DND-41 (cell line): Measurements from ENCODE around the gene ATF2.
A peak's percentile ranks its signal among the peaks of the same experiment; 100 is the strongest.

Experiments used
- ATAC-seq: fragments of 200-7000 bp; cut with Tn5 transposase; 3 replicates; pipeline ENCODE4 v1.9.1; 2021; ENCODE audit warnings: low read depth; ENCODE audit not compliant: insufficient read depth
- DNase-seq: peaks from one replicate; pipeline ENCODE4 v3.0.0-alpha.2; 2020
- H2AFZ ChIP-seq: 2 replicates; pipeline ENCODE4 v1.6.0; 2012; ENCODE audit warnings: low read depth, low read length
- H3K27ac ChIP-seq: 2 replicates; pipeline ENCODE4 v1.5.1; 2012; ENCODE audit warnings: low read length, inconsistent platforms
- H3K27me3 ChIP-seq: fragments of 200-600 bp; sonication (generic); 2 replicates; pipeline ENCODE4 v1.6.0; 2012; ENCODE audit warnings: low read length, mild to moderate bottlenecking, inconsistent platforms; ENCODE audit not compliant: insufficient read depth, poor library complexity
- H3K36me3 ChIP-seq: 2 replicates; pipeline ENCODE4 v1.5.1; 2012; ENCODE audit warnings: low read length, inconsistent platforms; ENCODE audit not compliant: insufficient read depth
- H3K4me1 ChIP-seq: 2 replicates; pipeline ENCODE4 v1.5.1; 2012; ENCODE audit warnings: mild to moderate bottlenecking, low read length; ENCODE audit not compliant: insufficient read depth
- H3K4me2 ChIP-seq: 2 replicates; pipeline ENCODE4 v1.6.0; 2012; ENCODE audit warnings: mild to moderate bottlenecking, moderate library complexity, low read length, inconsistent platforms; ENCODE audit not compliant: insufficient read depth
- H3K4me3 ChIP-seq, 2 experiments: fragments of 200-600 bp in 1 of 2; shearing (Covaris generic) in 1 of 2; 2 replicates each; pipeline ENCODE4 v1.5.1; 2012 to 2016; ENCODE audit warnings: inconsistent platforms in 2 of 2, low read length in 2 of 2, mild to moderate bottlenecking in 2 of 2, low read depth in 1 of 2, moderate library complexity in 1 of 2
- H3K79me2 ChIP-seq: 2 replicates; pipeline ENCODE4 v1.6.0; 2012; ENCODE audit warnings: low read length, inconsistent platforms; ENCODE audit not compliant: insufficient read depth
- H3K9ac ChIP-seq: 2 replicates; pipeline ENCODE4 v1.6.0; 2012; ENCODE audit warnings: low read depth, mild to moderate bottlenecking, inconsistent platforms, low read length, moderate library complexity
- H3K9me3 ChIP-seq: 2 replicates; pipeline ENCODE4 v1.5.1; 2012; ENCODE audit warnings: low read length, moderate library complexity, mild to moderate bottlenecking, inconsistent platforms; ENCODE audit not compliant: insufficient read depth, severe bottlenecking
- H4K20me1 ChIP-seq: 2 replicates; pipeline ENCODE4 v1.6.0; 2012; ENCODE audit warnings: low read length; ENCODE audit not compliant: insufficient read depth
- EZH2 ChIP-seq: IDR thresholded peaks from 3 replicates; pipeline ENCODE4 v1.6.1; 2012; ENCODE audit warnings: borderline replicate concordance, low read depth, mild to moderate bottlenecking, moderate library complexity, low read length, inconsistent platforms; ENCODE audit not compliant: severe bottlenecking
- TF ChIP-seq, protein P1 (sequence below): IDR thresholded peaks from 2 replicates; pipeline ENCODE4 v1.5.1; 2012; ENCODE audit warnings: borderline replicate concordance, low read length, moderate library complexity, mild to moderate bottlenecking; ENCODE audit not compliant: poor library complexity, severe bottlenecking; ENCODE audit errors: extremely low read depth

The ATF2 gene

DNA sequence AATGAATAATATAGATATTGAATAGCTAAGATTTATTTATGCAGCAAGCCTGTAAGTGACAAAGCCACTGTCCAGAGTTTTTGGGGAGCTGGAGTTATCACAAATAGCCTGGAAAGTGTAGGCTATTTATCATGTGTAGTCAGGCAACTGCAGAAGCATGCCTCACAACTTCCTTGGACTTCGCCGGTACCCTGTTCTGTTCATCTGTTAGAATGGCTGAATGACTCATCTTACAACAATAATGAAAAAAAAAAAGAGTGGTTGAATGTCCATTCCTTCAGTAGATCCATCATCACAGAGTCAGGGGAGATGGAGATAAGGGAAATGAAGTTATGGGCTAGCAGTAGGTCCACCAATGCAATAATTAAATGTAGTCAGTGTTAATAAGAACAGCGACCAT is 37.5 kb upstream of the ATF2 start:
- TF ChIP-seq, protein P1, sequence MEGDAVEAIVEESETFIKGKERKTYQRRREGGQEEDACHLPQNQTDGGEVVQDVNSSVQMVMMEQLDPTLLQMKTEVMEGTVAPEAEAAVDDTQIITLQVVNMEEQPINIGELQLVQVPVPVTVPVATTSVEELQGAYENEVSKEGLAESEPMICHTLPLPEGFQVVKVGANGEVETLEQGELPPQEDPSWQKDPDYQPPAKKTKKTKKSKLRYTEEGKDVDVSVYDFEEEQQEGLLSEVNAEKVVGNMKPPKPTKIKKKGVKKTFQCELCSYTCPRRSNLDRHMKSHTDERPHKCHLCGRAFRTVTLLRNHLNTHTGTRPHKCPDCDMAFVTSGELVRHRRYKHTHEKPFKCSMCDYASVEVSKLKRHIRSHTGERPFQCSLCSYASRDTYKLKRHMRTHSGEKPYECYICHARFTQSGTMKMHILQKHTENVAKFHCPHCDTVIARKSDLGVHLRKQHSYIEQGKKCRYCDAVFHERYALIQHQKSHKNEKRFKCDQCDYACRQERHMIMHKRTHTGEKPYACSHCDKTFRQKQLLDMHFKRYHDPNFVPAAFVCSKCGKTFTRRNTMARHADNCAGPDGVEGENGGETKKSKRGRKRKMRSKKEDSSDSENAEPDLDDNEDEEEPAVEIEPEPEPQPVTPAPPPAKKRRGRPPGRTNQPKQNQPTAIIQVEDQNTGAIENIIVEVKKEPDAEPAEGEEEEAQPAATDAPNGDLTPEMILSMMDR = no peak
- no peak for TF ChIP-seq EZH2
- H3K9me3 ChIP-seq = no peaks in the 10 kb centered on the region
- no peak overlapping the region for H3K9ac ChIP-seq
- no peaks in the 10 kb centered on the region for H3K36me3 ChIP-seq
- H2AFZ ChIP-seq = no peak overlapping the region
- ATAC-seq = no peak
- no peak overlapping the region for H3K4me2 ChIP-seq
- H3K27me3 ChIP-seq = peaks cover 12% of the 10 kb centered on the region
- no peak overlapping the region for H3K27ac ChIP-seq
- H3K4me3 ChIP-seq = no peak overlapping the region
- H4K20me1 ChIP-seq = no peaks in the 10 kb centered on the region
- no peaks in the 10 kb centered on the region for H3K79me2 ChIP-seq
- H3K4me1 ChIP-seq = no peaks in the 10 kb centered on the region
- DNase-seq = no peak

DNA sequence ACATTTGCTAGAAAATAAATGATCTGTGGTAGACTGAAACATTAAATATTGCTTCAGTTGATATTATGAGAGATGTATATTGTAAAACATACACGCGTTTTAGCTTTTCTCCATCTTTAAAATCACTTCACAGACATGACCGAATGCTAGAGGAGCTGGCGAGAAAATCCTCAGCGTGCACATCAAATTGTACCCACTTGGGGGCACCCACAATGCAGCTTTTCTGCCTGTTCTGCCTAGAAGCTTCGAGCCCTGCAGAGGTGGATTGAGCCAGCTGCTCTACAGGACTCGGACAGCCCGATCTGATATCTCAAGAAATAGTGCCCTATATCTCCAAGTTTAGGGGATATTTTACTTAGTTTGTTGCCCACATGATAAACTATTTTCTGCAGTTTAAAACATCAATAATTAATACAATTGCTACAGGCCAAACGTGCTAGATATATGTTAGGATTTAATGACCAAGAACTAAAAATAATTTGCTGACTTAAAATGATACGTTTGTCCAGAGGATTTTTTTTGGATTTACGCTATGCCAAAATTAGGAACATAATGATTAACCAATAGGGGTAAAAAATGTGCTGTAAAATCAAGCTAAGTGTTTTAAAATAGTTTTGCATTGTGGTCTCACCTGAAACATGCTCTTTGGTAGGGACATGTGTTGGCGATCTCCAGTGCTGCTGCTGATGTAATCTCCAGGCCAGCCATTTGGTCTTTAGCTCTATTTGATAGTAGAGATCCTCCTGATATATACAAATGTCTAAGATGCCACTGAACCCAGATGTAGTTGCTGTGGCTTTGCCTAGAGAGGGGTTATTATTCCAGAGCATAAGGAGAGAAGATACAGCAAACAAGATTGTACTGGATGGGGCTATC is 35.9 kb upstream of the ATF2 start:
- peak; percentile 38 for DNase-seq

DNA sequence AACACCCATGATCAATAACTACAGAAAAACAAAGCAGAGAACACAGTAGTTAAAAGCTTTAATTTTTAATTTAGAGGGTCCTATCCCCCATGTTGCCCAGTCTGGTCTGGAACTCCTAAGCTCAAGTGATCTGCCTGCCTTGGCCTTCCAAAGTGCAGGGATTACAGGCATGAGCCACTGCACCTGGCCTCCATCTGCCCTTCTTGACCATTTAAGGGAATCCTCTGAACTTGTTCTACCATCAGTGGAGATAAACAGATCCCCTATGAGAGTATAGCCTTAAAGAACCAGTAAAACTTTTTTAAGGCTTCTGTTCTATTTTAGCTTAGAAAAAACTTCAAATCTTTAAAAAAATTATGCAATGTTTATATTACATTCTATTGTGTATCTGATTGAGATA is 27.0 kb upstream of the ATF2 start:
- H3K4me1 ChIP-seq = no peaks in the 10 kb centered on the region
- no peak for DNase-seq
- H3K27ac ChIP-seq = no peak overlapping the region
- peaks cover 4% of the 10 kb centered on the region for H3K27me3 ChIP-seq
- H3K9ac ChIP-seq = no peak overlapping the region
- no peak for ATAC-seq
- H3K4me2 ChIP-seq = no peak overlapping the region
- no peak overlapping the region for H2AFZ ChIP-seq
- H3K4me3 ChIP-seq = no peak overlapping the region
- no peaks in the 10 kb centered on the region for H3K36me3 ChIP-seq
- TF ChIP-seq EZH2 = no peak
- TF ChIP-seq, protein P1 = no peak
- no peaks in the 10 kb centered on the region for H3K9me3 ChIP-seq
- H4K20me1 ChIP-seq = no peaks in the 10 kb centered on the region
- no peaks in the 10 kb centered on the region for H3K79me2 ChIP-seq

More for the DNA sequence above, 35.9 kb upstream of the ATF2 start:
- H2AFZ ChIP-seq = no peak overlapping the region
- H3K27me3 ChIP-seq = peaks cover 12% of the 10 kb centered on the region
- ATAC-seq = peak; percentile 82
- H3K4me1 ChIP-seq = no peaks in the 10 kb centered on the region
- H3K4me3 ChIP-seq = no peak overlapping the region
- H3K36me3 ChIP-seq = no peaks in the 10 kb centered on the region
- no peak overlapping the region for H3K4me2 ChIP-seq
- no peaks in the 10 kb centered on the region for H3K79me2 ChIP-seq
- no peak overlapping the region for H3K27ac ChIP-seq
- H3K9ac ChIP-seq = no peak overlapping the region
- H3K9me3 ChIP-seq = no peaks in the 10 kb centered on the region
- no peaks in the 10 kb centered on the region for H4K20me1 ChIP-seq
- TF ChIP-seq, protein P1 = peak; percentile 66
- no peak for TF ChIP-seq EZH2
